HepG2 (cell line): ENCODE data around the gene APRT. TPM values are rescaled to one million over a fixed set of nuclear protein-coding genes. Genes with fewer than 3 reads are reported as not detected.

Experiments
- ATF4 ChIP-seq, 2 experiments: fragments of 450-650 bp in 1 of 2; sonication (generic) in 1 of 2; formaldehyde crosslinking; IDR thresholded peaks; 2 replicates each; pipeline versions ENCODE4 v1.5.0 to v1.8.0; 2020 to 2022; ENCODE audit warnings: mild to moderate bottlenecking in 1 of 2, missing genetic modification reagents in 1 of 2
- ATF6 ChIP-seq: sonication (generic); formaldehyde crosslinking; conservative IDR thresholded peaks from 2 replicates; pipeline ENCODE4 v1.4.0; 2020; ENCODE audit warnings: missing genetic modification reagents
- CCDC6 ChIP-seq: sonication (generic); formaldehyde crosslinking; IDR thresholded peaks from 2 replicates; pipeline ENCODE4 v1.8.1; 2022; ENCODE audit warnings: mild to moderate bottlenecking, missing genetic modification reagents, moderate library complexity
- DMTF1 ChIP-seq: sonication (generic); formaldehyde crosslinking; IDR thresholded peaks from 2 replicates; pipeline ENCODE4 v1.4.0; 2020; ENCODE audit warnings: mild to moderate bottlenecking, missing genetic modification reagents
- FOSL2 ChIP-seq: sonication (generic); formaldehyde crosslinking; IDR thresholded peaks from 2 replicates; pipeline ENCODE4 v1.4.0; 2020; ENCODE audit warnings: missing genetic modification reagents
- RERE ChIP-seq: IDR thresholded peaks from 2 replicates; pipeline ENCODE4 v1.6.1; 2016; ENCODE audit warnings: low read depth, missing genetic modification reagents, missing compliant biosample characterization
- RXRA ChIP-seq: sonication (generic); formaldehyde crosslinking; IDR thresholded peaks from 2 replicates; pipeline ENCODE4 v1.5.1; 2020; ENCODE audit warnings: missing genetic modification reagents
- SRSF9 ChIP-seq: fragments of 200-400 bp; formaldehyde crosslinking; IDR thresholded peaks from 2 replicates; pipeline ENCODE4 v1.6.1; 2018; ENCODE audit warnings: borderline replicate concordance, mild to moderate bottlenecking, low read depth, low read length; ENCODE audit not compliant: insufficient read depth, poor library complexity, severe bottlenecking
- TBL1XR1 ChIP-seq: fragments of 150-350 bp; IDR thresholded peaks from 2 replicates; pipeline ENCODE4 v1.6.1; 2014; ENCODE audit warnings: borderline replicate concordance, low read length; ENCODE audit not compliant: partially characterized antibody
- TGIF2 ChIP-seq: IDR thresholded peaks from 2 replicates; pipeline ENCODE4 v1.6.1; 2016; ENCODE audit warnings: control low read depth, missing compliant biosample characterization
- ZNF251 ChIP-seq: sonication (generic); formaldehyde crosslinking; IDR thresholded peaks from 2 replicates; pipeline ENCODE4 v1.9.0; 2021; ENCODE audit warnings: mild to moderate bottlenecking, missing genetic modification reagents
- ZNF431 ChIP-seq: sonication (generic); formaldehyde crosslinking; IDR thresholded peaks from 2 replicates; pipeline ENCODE4 v1.9.0; 2022; ENCODE audit warnings: missing genetic modification reagents, low read depth, mild to moderate bottlenecking, borderline replicate concordance
- ZNF7 ChIP-seq: IDR thresholded peaks from 2 replicates; pipeline ENCODE4 v1.6.1; 2016; ENCODE audit warnings: missing biosample characterization, missing genetic modification reagents
- ZNF724P ChIP-seq: sonication (generic); formaldehyde crosslinking; IDR thresholded peaks from 2 replicates; pipeline ENCODE4 v1.8.0; 2022; ENCODE audit warnings: missing genetic modification reagents, borderline replicate concordance
- polyA plus RNA-seq, 8 experiments: library from polyadenylated mRNA; depleted of rRNA in 3 of 8; stranded (reverse) in 7 of 8; unstranded in 1 of 8; fragments of >200 nt; fragmentation: Illumina TruSeq in 4 of 8; extraction: Trizol in 4 of 8; gene quantifications; 2 replicates each; pipeline versions ENCODE4 v1.2.1 to v1.2.3, GENCODE V29; 2011 to 2016; ENCODE audit warnings: low read depth in 4 of 8, missing spikeins in 1 of 8, mixed read lengths in 1 of 8; ENCODE audit not compliant: insufficient read depth in 1 of 8
- total RNA-seq, 5 experiments: library from RNA; depleted of rRNA; stranded (reverse); fragments of >200 nt; fragmentation: Illumina TruSeq; extraction: Trizol; gene quantifications; 2 replicates each; pipeline ENCODE4 v1.2.3, GENCODE V29; 2016; ENCODE audit warnings: low read depth in 1 of 5
- TF ChIP-seq, protein P1 (sequence below): sonication (generic); formaldehyde crosslinking; IDR thresholded peaks from 2 replicates; pipeline ENCODE4 v1.4.0; 2020; ENCODE audit warnings: missing genetic modification reagents

APRT gene
- total and polyA plus RNA-seq, 2 of the 13 experiments (the other 11 are each of a cell fraction or from before 2014, with no cell fraction given): 155 to 242 TPM

GRCh38 chr16:88811769-88812512, at the start of gene APRT (continued):
- TF ChIP-seq RERE (CRISPR knock-in tag) (no peak; the same call in 1 of the 2 replicates), RXRA (peak; percentile 27; the same call in 1 of the 2 replicates), FOSL2 (0 out of 2 replicates have a peak, but pooled peaks have one; percentile 4), ZNF724P (CRISPR knock-in tag) (peak; percentile 36; the same call in 1 of the 2 replicates), SRSF9 (no peak), ZNF431 (CRISPR knock-in tag) (peak; percentile 74; the same call in 1 of the 2 replicates), CCDC6 (CRISPR knock-in tag) (peak; percentile 85; the same call in 1 of the 2 replicates), TBL1XR1 (no peak), TGIF2 (CRISPR knock-in tag) (0 out of 2 replicates have a peak, but pooled peaks have one; percentile 8), DMTF1 (0 out of 2 replicates have a peak, but pooled peaks have one; percentile 90), ZNF7 (CRISPR knock-in tag) (no peak), ZNF251 (CRISPR knock-in tag) (no peak), ATF4 (CRISPR knock-in tag; IDR thresholded peaks at IDR 0.05) (peak in 1 of 2 experiments; percentile 66; a peak in 1 of 4 replicates), ATF6 (no peak; the same call in 1 of the 2 replicates)
- TF ChIP-seq, protein P1, sequence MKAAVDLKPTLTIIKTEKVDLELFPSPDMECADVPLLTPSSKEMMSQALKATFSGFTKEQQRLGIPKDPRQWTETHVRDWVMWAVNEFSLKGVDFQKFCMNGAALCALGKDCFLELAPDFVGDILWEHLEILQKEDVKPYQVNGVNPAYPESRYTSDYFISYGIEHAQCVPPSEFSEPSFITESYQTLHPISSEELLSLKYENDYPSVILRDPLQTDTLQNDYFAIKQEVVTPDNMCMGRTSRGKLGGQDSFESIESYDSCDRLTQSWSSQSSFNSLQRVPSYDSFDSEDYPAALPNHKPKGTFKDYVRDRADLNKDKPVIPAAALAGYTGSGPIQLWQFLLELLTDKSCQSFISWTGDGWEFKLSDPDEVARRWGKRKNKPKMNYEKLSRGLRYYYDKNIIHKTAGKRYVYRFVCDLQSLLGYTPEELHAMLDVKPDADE (CRISPR knock-in tag): peak; percentile 18; the same call in 1 of the 2 replicates
